IMR-90 (cell line): ENCODE results near the gene IL15RA. TPM values are rescaled to one million over a fixed set of nuclear protein-coding genes. Genes with fewer than 3 reads are reported as not detected.

Experiments
- ATAC-seq: fragments of 200-7000 bp; cut with Tn5 transposase; 2 replicates; pipeline ENCODE4 v1.9.1; 2020; ENCODE audit warnings: low read depth, mild to moderate bottlenecking, moderate library complexity
- BruUV-seq: library from RNA; stranded (reverse); fragments of 400-500 nt; replicated peaks from 2 replicates; lab custom pipeline; 2021; lab: Mats Ljungman, UMichigan
- CTCF ChIA-PET: fragments of 300-600 bp; formaldehyde crosslinking; extraction: SDS; loops from one replicate; lab custom pipeline; 2021; ENCODE audit warnings: antibody characterized with exemption; lab: Yijun Ruan, JAX
- POLR2A ChIA-PET: fragments of 300-600 bp; sonication (Branson Sonifier 250); formaldehyde crosslinking; loops from one replicate; lab custom pipeline; 2022; ENCODE audit warnings: antibody characterized with exemption; ENCODE audit not compliant: unreplicated experiment; lab: Charles Lee
- DNase-seq: peaks from one replicate; pipeline ENCODE4 v3.0.0; 2013
- H2AFZ ChIP-seq: replicated peaks from 2 replicates; pipeline ENCODE3; 2013; ENCODE audit warnings: low read length, mild to moderate bottlenecking; ENCODE audit not compliant: poor library complexity
- H2AK5ac ChIP-seq: 2 replicates; pipeline ENCODE4 v1.6.1; 2013; ENCODE audit warnings: low read depth, low read length, inconsistent platforms
- H2AK9ac ChIP-seq: replicated peaks from 2 replicates; pipeline ENCODE3; 2013; ENCODE audit warnings: mild to moderate bottlenecking, low read depth, low read length, moderate library complexity; ENCODE audit not compliant: poor library complexity
- H2BK120ac ChIP-seq: 2 replicates; pipeline ENCODE4 v1.6.1; 2013; ENCODE audit warnings: low read depth, low read length, inconsistent platforms
- H2BK15ac ChIP-seq: 3 replicates; pipeline ENCODE4 v1.6.1; 2013; ENCODE audit warnings: low read depth, low read length, inconsistent platforms
- H2BK20ac ChIP-seq: 2 replicates; pipeline ENCODE4 v1.6.1; 2013; ENCODE audit warnings: low read depth, mild to moderate bottlenecking, inconsistent platforms, low read length, moderate library complexity
- H2BK5ac ChIP-seq: 2 replicates; pipeline ENCODE4 v1.6.1; 2013; ENCODE audit warnings: mild to moderate bottlenecking, low read depth, low read length, inconsistent platforms; ENCODE audit not compliant: poor library complexity, severe bottlenecking
- H3K14ac ChIP-seq: replicated peaks from 2 replicates; pipeline ENCODE4 v1.6.1; 2013; ENCODE audit warnings: low read depth, low read length, inconsistent platforms
- H3K18ac ChIP-seq: 2 replicates; pipeline ENCODE4 v1.6.1; 2013; ENCODE audit warnings: low read depth, low read length, control low read depth
- H3K23ac ChIP-seq: 2 replicates; pipeline ENCODE4 v1.6.1; 2013; ENCODE audit warnings: low read depth, low read length, inconsistent platforms
- H3K27ac ChIP-seq: 2 replicates; pipeline ENCODE4 v1.5.1; 2013; ENCODE audit warnings: mild to moderate bottlenecking, control low read depth, low read length; ENCODE audit not compliant: insufficient read depth
- H3K27me3 ChIP-seq: 2 replicates; pipeline ENCODE4 v1.6.1; 2013; ENCODE audit warnings: low read length; ENCODE audit not compliant: control insufficient read depth, insufficient read depth
- H3K36me3 ChIP-seq: 2 replicates; pipeline ENCODE4 v1.6.1; 2013; ENCODE audit warnings: low read length, mixed read lengths; ENCODE audit not compliant: control insufficient read depth, insufficient read depth
- H3K4ac ChIP-seq: 2 replicates; pipeline ENCODE4 v1.6.1; 2013; ENCODE audit warnings: low read depth, low read length, inconsistent platforms
- H3K4me1 ChIP-seq: 2 replicates; pipeline ENCODE4 v1.6.1; 2013; ENCODE audit warnings: low read length, mixed read lengths; ENCODE audit not compliant: control insufficient read depth, insufficient read depth
- H3K4me2 ChIP-seq: 2 replicates; pipeline ENCODE4 v1.6.1; 2013; ENCODE audit warnings: low read depth, mild to moderate bottlenecking, control low read depth, low read length, moderate library complexity
- H3K4me3 ChIP-seq: 2 replicates; pipeline ENCODE4 v1.5.1; 2013; ENCODE audit warnings: low read depth, mild to moderate bottlenecking, control low read depth, low read length, moderate library complexity; ENCODE audit not compliant: insufficient read depth
- H3K56ac ChIP-seq: 2 replicates; pipeline ENCODE4 v1.6.1; 2013; ENCODE audit warnings: low read length, inconsistent platforms; ENCODE audit not compliant: insufficient read depth; ENCODE audit errors: extremely low read depth
- H3K79me1 ChIP-seq, 2 experiments: 2 replicates each; pipeline ENCODE4 v1.6.1; 2013; ENCODE audit warnings: low read length in 2 of 2, inconsistent platforms in 1 of 2, low read depth in 1 of 2
- H3K9ac ChIP-seq: 2 replicates; pipeline ENCODE4 v1.6.1; 2013; ENCODE audit warnings: low read depth, low read length, control low read depth
- H3K9me1 ChIP-seq: 2 replicates; pipeline ENCODE4 v1.6.1; 2013; ENCODE audit warnings: low read length, inconsistent platforms; ENCODE audit not compliant: insufficient read depth
- H3K9me3 ChIP-seq: 2 replicates; pipeline ENCODE4 v1.6.1; 2013; ENCODE audit warnings: low read length; ENCODE audit not compliant: control insufficient read depth, insufficient read depth
- H4K20me1 ChIP-seq: 2 replicates; pipeline ENCODE4 v1.6.1; 2013; ENCODE audit warnings: low read length, inconsistent platforms; ENCODE audit not compliant: insufficient read depth
- H4K5ac ChIP-seq: 2 replicates; pipeline ENCODE4 v1.6.1; 2013; ENCODE audit warnings: mild to moderate bottlenecking, low read depth, low read length, control low read depth
- H4K8ac ChIP-seq, 2 experiments: 2 replicates each; pipeline ENCODE4 v1.6.1; 2013; ENCODE audit warnings: low read depth in 2 of 2, low read length in 2 of 2, control low read depth in 1 of 2, inconsistent platforms in 1 of 2
- H4K91ac ChIP-seq: 2 replicates; pipeline ENCODE4 v1.6.1; 2013; ENCODE audit warnings: low read depth, low read length, inconsistent platforms; ENCODE audit not compliant: insufficient read depth
- CEBPB ChIP-seq: IDR thresholded peaks from 2 replicates; pipeline ENCODE4 v1.6.1; 2012; ENCODE audit warnings: low read depth, low read length, improper control_type of control experiment
- CTCF ChIP-seq: conservative IDR thresholded peaks from 2 replicates; pipeline ENCODE4 v1.5.1; 2012; ENCODE audit warnings: mild to moderate bottlenecking, low read depth, low read length, improper control_type of control experiment
- MXI1 ChIP-seq: IDR thresholded peaks from 2 replicates; pipeline ENCODE4 v1.6.1; 2012; ENCODE audit warnings: low read depth, mild to moderate bottlenecking, low read length, moderate library complexity, borderline replicate concordance
- SMC3 ChIP-seq: fragments of 150-350 bp; IDR thresholded peaks from 2 replicates; pipeline ENCODE4 v1.6.1; 2016; ENCODE audit warnings: low read depth, mild to moderate bottlenecking, antibody characterized with exemption, low read length, moderate library complexity
- USF2 ChIP-seq: fragments of 150-350 bp; IDR thresholded peaks from 2 replicates; pipeline ENCODE4 v1.6.1; 2017; ENCODE audit warnings: mild to moderate bottlenecking, antibody characterized with exemption, low read length, low read depth
- WGBS, 2 experiments: methylation state at CpG; one replicate each; pipeline versions ENCODE4 v1.1.5 to v1.1.7; 2013; ENCODE audit warnings: missing lambda C conversion rate in 2 of 2; ENCODE audit not compliant: insufficient read length in 1 of 2; ENCODE audit errors: extremely low coverage in 2 of 2; 5-methylcytosine and 5-hydroxymethylcytosine counted together
- dilution Hi-C: fragments of 300-500 bp; cut with HindIII; formaldehyde crosslinking; loops from one replicate; pipeline ENCODE4 v1.14.3; 2018; ENCODE audit warnings: low sequenced_read_pairs; ENCODE audit not compliant: unreplicated experiment
- in situ Hi-C: fragments of 300-500 bp; cut with MboI; formaldehyde crosslinking; loops from 3 replicates; pipeline ENCODE4 v1.14.3; 2019; ENCODE audit warnings: low sequenced_read_pairs, inconsistent platforms, mixed read lengths
- intact Hi-C: fragments of 100-400 bp; cut with micrococcal nuclease; formaldehyde crosslinking; loops from 2 replicates; pipeline ENCODE4 v1.10.0; 2022
- polyA plus RNA-seq, 3 experiments: library from polyadenylated mRNA; depleted of rRNA; stranded (reverse); fragments of >200 nt; gene quantifications; 2 replicates each; pipeline ENCODE4 v1.2.3, GENCODE V29; 2012; ENCODE audit warnings: low replicate concordance in 1 of 3
- total RNA-seq: library from RNA; depleted of rRNA; stranded (reverse); fragments of >200 nt; gene quantifications from 2 replicates; pipeline ENCODE4 v1.2.3, GENCODE V29; 2012

IL15RA gene
- total and polyA plus RNA-seq, 2 of the 4 experiments (the other 2 are of a cell fraction), result 2.0 to 7.6 TPM

- no peak overlapping the region for H2BK15ac ChIP-seq
- H3K9me1 ChIP-seq, result no peaks in the 10 kb centered on the region
- H3K9ac ChIP-seq, result no peak overlapping the region
- H3K56ac ChIP-seq, result no peak overlapping the region
- no peak overlapping the region for H3K14ac ChIP-seq
- no peaks in the 10 kb centered on the region for H3K9me3 ChIP-seq
- no peak overlapping the region for H2AK5ac ChIP-seq
- no peaks in the 10 kb centered on the region for H4K20me1 ChIP-seq
- ChIA-PET CTCF (no interaction called here), POLR2A (interaction anchor here (0.6 kb wide), 2 partner anchors 73 to 213 kb away, joined by 4 to 5 read pairs; no protein-coding TSS in a partner anchor)
- in situ Hi-C loops (no loop called here), intact Hi-C loops (no loop called here), dilution Hi-C loops (no loop called here)
- no peak overlapping the region for H2AK9ac ChIP-seq
- TF ChIP-seq SMC3 (no peak), CTCF (no peak), MXI1 (no peak), USF2 (no peak), CEBPB (no peak)
- H3K79me1 ChIP-seq, result peaks cover 9 to 20% of the 10 kb centered on the region in 2 experiments; a peak in 3 of 4 replicates
- peak overlapping the region; percentile 47 for H2AFZ ChIP-seq
- no peak overlapping the region for H2BK20ac ChIP-seq
- H3K4me3 ChIP-seq, result peak overlapping the region; percentile 68
- no peak overlapping the region for H2BK120ac ChIP-seq
- H3K4me2 ChIP-seq, result peak overlapping the region; percentile 70
- no peak overlapping the region for H3K18ac ChIP-seq
- no peak for DNase-seq
- no peak overlapping the region for H3K4ac ChIP-seq
- H4K8ac ChIP-seq, result no peak overlapping the region
- ATAC-seq, result no peak
- peaks cover 3% of the 10 kb centered on the region; the same call in 1 of the 2 replicates for H3K4me1 ChIP-seq
- H4K91ac ChIP-seq, result no peak overlapping the region
- no peaks in the 10 kb centered on the region; the same call in 1 of the 2 replicates for H3K36me3 ChIP-seq
- BruUV-seq, result no TSS peak
- no peak overlapping the region for H2BK5ac ChIP-seq
- no peak overlapping the region for H3K23ac ChIP-seq
- no peak overlapping the region for H4K5ac ChIP-seq
- 80% methylated on average over 1 of the region's 6 CpGs; no CpG with 5 or more reads in 1 of the 2 experiments for WGBS, 2 experiments
- no peaks in the 10 kb centered on the region for H3K27me3 ChIP-seq
- H3K27ac ChIP-seq, result no peak overlapping the region
Measured at GRCh38 chr10:5978230-5978489, 817 bp upstream of the IL15RA start.
